NCI-H146 treated with DMSO at 0.1 percent for 48 hours (cell line): Measurements from ENCODE around the gene CSRP1.
A peak's percentile ranks its signal among the peaks of the same experiment; 100 is the strongest.
"Not testable (repeated sequence)": the region's sequence is repeated elsewhere in the genome, so short reads cannot be mapped to it uniquely, and the experiment has no call there.

Source experiments
- DNase-seq: peaks from one replicate; lab custom pipeline; 2025; ENCODE audit not compliant: unreplicated experiment; lab: John Stamatoyannopoulos, UW

The CSRP1 gene

DNA sequence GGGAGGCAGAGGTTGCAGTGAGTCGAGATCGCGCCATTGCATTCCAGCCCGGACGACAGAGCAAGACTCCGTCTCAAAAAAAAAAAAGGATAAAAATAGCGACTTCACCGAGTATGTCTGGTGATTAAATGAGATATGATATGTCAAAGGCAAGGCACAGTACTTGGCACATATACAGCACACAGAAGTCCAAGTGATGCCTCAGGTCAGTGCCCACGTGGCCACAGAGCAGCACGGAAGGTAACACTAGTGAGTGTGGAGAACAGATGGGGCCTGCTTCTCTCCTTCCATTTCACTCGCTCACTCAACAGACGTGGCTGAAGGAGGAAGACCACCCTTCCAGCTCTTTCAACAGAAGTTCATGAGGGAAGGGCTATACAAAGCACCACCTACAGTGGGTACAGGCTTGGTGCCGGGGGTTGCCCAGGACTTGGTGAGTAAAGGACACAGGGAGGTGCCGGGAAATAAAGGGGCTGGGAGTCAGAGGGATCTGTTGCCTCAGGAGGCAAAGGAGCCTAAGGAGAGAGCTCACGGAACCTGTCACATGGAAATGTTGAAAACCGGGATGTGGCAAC lies 8.9 kb downstream of the CSRP1 start:
- no peak for DNase-seq

DNA sequence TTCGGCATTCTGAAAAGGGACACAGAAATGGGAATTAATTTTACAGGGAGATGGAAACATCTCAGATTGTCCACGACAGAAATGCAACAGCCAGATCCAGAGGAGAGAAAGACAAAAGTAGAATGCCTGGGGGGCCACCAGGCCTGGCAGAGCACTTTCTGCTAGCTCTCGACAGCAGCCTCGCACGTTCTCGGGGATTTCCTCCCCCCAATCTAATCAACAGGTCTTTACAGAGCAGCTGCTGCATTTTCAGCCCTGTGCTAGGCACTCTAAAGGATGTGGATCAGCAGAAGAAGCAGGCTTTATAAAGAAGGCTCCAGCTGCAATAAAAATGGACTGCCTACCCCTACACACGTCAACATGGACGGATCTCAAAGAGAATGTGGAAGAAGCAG lies 10.6 kb downstream of the CSRP1 start:
- no peak for DNase-seq

DNA sequence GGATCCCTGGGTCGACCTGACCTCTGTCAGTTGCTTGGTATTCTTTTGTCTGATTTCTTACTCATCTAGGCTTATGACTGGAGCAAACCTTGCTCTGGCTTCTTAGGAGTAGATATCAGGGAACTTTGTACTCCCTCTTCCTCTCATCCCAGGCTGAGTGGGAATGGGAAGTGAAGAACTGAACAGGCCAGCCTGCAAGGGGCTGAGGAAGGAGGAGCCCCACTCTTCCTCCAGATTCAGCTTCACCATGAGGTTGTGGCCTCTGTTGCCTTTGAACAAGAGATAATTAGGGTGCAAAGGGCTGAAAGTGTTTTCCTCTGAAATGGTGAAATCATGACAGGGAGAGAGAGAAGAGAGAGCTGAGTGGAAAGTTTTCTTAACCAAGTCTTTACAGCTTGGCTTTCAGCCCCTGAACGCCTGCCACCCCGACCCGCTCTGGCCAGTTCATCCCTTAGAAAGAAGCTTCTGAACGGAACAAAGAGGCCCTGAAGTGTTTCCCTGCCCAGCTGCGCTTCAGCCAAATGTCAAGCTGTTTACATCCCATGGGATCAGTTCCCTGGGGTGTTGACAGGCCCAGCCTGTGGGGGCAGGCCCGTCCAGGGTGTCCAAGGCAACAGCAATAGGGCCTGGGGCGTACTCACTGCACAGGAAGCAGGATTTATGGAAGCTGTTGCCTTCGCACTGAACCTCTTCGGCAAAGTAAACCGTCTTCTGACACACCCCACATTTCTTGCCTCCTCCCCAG lies 11.2 kb downstream of the CSRP1 start:
- DNase-seq: peak; percentile 77

DNA sequence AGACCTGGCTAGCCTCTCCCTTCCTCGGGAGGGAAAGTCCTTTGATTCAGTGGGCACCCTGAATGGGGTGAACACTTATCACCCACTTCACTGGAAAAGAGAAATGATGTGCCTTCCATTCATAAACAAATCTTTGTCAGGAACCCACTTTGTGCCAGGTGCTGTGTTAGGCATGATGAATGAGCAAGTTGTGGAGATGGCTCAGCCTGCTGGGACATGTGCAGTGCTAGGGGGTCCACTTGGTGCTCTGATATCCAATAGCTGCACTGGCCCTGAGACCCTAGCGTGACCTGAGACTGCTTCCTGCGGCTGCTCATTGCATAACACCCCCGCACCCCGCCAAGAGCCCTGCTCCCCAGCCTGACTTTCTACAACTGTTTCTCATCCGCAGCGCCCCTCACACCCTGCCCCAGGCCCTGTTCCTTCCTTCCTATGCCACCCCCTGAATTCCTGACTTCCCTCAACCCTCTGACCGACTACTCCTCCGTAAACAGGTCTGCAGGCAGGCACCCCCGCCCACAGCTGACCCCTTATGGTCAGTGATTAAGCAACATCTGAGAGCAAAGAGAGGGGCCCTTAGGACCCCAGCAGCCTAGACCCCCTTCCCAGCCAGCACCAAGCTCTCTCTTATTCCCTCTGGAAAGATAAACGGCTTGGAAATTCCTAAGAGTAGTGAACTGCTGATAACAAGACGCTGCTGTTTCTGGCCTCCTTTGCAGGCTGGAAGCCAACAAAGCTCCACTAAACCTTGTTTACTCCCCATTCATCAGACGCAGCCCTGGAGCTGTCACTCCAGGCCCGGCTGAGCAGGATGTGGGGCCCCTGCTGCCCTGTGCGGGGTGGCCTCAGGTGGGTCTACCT lies 12.9 kb downstream of the CSRP1 start:
- no peak for DNase-seq

DNA sequence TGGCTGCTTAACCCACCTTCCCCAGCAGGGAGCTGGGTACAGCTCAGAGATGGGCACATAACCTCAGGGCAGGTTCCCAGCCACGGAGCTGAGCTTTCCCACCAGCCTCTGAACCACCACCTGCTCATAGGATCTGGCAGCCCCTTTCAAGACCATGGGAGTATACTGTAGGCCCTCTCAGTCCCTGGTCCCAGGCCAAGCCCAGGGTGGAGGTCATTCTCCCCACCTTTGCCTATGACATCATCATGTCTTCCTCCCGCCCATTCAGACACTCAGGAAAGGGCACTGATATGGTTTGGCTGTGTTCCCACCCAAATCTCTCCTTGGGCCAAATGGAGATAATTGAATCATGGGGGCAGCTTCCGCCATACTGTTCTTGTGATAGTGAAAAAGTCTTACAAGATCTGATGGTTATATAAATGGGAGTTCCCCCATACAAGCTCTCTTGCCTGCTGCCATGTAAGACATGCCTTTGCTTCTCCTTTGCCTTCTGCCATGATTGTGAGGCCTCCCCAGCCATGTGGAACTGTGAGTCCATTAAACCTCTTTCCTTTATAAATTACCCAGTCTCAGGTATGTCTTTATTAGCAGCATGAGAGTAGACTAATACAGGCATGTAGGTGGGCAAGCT lies 13.8 kb downstream of the CSRP1 start:
- not testable (repeated sequence) for DNase-seq

DNA sequence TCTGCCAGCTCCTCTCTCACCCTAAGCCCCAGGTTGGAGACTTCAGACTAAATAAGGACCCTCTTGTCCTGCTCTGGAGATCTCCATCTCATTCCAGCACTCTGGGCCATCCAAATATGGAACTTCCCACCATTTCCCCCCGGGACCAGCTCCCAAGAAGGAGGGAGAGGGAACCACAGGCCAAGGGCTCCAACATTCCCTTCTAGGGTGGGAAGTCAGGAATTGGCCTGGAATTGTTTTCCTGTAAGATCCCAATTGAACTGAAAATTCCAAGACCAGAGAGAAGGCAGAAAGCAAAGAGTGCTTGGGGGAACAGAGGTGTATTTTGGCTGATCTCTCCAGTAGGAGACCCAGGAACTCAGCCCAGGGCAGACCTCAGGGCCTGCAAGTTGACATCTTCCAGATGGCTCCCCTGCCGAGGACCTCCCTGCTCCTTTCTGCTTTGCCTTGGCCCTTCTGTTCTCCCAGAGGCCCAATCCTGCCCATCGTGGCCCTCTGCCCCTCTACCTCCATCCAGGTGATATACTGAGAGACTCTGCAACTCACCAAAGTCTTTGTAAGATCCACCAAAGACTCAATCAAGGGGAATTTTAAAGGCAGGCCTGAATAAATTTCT lies 14.9 kb downstream of the CSRP1 start:
- DNase-seq: no peak

DNA sequence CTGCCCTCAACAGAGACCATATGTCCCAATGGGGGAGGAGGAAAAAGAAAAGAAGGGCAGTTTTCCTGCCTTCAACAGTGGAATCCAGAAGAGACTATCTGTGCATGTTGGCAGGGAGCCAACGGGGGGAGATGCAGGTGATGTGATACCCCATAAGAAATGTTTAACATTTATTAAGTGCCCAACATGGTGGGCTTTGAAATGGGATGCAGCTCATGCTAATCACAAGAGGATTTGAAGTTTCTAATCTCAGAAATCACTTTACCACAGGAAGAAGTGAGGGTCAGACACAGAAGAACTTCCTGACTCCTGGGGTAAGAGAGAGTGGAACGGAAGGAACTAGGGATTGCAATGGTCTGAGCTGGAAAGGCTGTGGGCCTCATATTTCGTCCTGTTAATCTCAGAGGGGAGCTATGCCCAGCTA lies 16.2 kb downstream of the CSRP1 start:
- no peak for DNase-seq

DNA sequence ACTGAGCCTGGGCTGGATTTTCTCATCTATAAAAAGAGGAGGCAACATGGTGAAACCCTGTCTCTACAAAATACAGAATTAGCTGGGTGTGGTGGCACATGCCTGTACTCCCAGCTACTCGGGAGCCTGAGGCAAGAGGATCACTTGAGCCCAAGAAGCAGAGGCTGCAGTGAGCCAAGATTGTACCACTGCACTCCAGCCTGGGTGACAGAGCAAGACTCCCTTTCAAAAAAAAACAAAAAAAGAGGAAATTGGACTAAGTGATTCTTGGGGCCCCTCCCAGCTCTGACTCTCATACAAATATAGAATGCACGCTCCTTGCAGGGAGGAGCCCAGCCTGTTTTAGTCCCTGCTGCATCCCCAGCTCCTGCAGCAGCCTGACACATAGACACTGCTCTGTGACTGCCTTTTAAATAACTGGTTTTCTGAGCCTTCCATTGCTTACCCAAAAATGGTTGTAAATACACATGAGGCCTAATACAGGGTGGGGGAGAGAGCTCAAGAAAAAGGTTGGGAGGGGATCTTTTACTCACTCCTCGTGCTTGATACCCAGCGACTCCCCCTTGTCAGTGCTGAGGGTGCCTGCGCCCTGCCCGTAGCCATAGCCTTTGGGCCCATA lies 17.2 kb downstream of the CSRP1 start:
- DNase-seq: no peak

DNA sequence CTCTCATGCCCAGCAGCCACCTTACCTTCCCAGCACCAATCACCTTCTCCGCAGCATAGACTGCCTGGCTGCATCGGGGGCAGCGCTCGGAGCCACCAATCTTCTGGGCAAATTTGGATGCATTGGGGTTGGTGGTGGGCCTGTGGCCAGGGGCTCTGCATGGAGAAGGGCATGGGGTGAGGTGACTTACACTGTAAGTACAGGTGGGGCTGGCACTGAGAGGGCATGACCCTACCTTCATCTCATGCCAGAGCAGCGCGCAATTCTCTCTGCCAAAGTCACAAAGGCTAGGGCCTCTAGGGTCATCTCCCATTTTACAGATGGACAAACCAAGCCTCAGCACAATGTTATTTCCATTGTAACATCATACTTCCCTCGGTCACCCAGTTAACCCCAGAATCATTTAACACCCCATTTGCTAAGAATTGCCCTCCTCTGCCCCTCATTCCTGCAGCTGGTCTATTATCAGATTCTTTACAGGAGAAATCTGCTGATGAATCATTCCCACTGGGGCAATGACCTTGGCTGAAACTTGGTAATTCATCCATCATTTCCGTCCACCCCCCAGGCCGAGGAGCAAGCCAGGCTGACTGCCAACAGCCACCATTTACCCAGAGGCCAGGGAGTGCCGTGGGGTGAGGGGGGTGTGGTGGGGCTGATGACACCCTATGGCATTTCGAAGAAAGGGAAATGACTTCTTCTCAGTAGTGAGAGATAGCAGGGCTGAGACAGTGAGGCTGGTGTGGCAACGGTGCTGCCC lies 17.9 kb downstream of the CSRP1 start:
- no peak for DNase-seq

DNA sequence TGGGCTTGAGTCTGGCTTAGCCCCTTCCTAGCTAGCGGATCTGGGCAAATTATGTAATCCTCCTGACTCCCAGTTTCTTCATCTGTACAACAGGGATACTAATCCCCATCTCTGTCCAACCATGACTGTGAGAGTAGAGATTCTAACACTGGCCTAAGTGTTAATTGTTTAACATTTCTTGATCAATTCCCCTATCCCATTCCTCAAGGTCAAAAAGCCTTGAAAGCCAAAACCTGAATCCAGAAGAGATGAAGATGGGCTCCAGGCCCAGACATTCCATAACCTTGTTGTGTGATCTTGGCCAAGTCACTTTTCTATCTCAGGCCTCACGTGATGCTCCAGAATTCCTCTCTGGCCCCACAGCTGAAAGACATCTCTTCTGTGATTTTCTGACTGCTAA lies 19.2 kb downstream of the CSRP1 start:
- DNase-seq: no peak

DNA sequence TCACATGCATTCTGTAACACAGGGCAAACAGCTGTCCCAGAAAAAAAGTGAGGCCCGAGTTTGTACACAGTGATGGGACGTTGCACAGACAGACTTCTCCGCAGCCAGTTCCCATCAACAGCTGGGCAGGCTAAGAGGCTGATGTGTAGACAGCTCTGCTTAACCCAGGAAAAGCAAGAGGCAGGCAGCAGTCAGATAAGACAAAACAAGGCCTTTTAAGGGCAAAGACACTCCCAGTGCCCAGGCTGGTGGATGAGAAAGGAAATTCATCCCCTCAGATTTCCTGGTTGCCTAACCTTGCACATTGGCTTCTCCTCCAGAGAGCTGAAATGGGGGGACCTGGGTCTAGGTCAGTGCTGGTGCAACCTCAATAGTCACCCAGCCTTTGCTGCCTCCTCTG lies 20.7 kb downstream of the CSRP1 start:
- DNase-seq: no peak

DNA sequence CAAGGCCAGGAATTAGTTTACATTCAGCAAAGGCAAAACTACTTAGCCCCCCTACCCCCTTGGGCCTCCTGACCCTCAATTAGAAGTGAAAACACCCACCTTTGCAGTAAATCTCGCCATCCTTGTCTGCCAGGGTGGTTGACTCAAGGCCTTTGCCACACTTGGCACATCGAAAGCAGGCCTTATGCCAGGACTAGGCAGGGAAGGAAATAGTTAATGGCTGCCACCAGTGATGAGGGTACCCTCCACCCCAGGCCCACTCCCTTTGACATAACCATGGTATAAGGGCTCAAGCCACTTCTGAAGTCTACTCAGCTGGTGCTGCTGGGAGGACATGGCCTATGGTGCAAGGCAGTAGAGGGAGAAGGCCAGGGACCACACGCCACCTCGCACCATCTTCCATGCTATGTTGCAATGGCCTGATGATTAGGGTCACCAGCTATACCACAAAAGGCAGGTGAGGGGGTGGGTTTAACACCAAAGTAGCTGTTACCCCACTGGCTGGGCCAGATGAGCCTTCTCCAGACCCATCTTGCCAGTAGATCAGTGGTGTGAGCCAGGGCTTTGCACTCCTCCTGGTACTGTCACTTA lies 21.6 kb downstream of the CSRP1 start:
- no peak for DNase-seq

DNA sequence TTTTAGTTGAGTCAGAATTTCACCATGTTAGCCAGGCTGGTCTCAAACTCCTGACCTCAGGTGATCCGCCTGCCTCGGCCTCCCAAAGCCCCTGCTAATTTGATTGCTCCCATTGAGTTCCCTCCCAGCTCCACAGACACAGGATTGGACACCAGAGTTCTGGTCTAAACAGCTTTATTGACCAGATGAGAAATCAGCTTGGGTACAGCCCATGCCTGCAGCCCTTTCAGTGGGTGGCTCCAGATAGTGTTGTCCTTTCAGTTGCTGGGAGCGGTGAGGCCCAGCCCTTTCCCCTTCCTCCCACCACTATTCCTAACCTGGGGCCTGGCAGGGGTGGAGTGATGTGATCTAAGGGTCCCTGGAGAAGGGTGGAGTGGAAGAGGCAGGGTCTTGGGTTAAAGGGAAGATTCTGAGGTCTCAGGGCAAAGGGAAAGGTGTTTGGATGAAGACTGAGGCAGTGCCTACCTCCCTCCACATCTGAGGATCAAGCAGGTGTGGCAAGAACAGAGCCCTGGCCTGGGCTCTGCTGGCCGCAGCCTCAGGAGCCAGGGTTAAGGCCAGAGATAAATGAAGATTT lies 23.5 kb downstream of the CSRP1 start:
- DNase-seq: no peak

DNA sequence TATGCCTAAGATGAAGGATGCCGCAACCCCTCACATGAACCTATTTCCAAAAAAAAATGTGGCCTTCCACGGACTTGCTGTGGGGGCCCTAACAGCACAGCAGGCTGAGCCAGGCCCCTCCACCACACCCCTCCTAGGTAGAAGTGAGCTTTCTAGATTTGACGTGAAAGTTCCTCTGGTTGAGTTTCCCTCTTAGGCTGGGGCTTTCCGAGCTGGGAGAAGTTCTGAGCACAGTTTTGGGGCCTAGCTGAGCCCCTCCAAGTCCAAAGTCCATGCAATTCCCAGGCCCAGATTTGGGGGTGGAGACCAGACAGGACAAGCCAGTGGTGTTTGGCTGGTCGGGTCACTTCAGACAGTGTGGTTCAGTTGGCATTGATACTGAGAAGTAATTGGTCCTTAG lies 24.2 kb downstream of the CSRP1 start:
- DNase-seq: no peak

DNA sequence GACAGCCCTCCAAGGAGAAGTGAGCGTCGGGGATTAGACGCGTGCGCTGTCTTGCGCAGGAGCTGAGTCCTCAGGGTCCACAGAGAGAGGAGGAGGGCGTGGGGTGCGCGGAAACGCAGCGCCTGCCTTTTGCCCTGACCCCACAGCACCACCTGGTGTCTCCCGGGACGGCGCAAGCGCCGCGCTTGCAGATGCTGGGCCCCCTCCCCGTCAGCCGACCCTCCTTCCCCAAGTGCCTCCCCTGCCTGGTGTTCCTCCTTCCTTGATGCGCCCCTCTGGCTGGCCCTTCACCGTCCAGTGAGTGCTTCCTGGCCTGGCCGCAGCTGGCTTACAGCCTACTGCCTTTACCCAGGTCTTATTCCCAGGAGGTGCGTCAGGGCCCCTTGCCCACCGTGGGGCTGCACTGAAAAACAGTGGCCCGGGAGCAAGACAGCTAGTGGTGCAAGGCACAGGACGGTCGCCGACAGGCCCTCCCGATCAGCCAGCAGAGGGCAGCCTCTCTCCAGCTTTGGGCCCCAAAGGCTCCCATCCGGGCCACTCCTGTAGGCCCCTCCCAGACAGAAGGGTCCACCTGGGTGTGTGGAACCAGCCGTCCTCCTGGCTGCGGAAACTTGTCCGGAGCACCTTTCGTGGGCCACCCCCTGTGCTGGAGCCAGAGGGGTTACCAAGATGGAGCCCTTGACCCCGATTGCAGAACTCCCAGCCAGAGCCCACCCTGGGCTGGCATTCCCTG lies 25.0 kb downstream of the CSRP1 start:
- DNase-seq: peak; percentile 63

DNA sequence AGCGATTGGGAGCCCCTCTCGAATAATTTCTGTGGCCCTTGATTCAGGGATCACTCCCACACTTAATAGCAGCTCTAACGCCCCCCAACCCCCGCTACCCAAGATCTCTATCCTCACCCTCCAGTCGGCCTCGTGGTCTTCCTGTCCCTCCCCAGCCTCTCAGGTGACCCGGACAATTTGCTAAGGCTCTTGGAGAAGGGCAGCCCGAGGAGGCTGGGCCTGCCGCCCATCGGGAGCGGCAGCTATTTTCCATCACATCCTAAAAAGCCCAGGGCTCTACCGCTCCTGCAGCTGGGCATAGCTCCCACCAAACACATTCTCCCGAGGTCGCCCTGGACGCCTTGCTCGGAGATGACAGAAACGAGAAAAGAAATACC lies 25.9 kb downstream of the CSRP1 start:
- DNase-seq: peak; percentile 33

DNA sequence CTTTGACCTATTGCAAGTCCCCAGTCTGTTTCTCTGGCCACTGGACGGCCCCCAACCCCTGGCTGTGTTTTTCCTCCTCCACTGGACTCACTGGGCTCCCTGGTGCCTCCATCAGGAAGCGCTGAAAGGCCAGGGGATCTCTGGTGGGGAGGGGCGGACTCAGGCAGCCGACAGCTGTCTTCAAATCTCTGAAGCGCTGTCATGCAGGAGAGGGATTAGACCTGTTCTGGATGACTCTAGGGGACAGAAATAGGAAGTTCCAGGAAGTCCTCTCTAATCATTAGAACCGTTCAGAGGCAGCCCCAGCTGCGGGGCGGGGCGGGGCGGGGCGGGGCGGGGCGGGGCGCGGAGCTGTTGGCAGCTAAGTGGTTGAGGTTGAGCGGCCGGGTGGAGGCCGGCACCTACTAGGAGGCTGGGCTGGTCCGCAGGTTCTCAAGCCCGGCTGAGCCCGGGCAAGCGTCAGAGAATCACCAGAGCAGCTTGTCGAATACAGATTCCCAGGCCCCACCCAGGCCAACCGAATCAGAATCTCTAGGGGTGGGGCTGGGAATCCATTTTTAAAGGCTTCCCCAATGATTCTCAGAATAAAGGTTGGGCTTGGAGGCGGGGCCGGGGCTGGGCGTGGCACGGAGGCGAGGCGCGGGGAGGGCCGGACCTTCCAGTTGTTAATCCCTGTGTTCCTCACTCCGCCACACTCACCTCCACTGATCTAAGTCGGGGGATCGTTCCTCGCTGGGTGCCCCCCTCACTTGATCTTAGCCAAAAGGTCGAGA lies 26.5 kb downstream of the CSRP1 start:
- DNase-seq: peak; percentile 77

DNA sequence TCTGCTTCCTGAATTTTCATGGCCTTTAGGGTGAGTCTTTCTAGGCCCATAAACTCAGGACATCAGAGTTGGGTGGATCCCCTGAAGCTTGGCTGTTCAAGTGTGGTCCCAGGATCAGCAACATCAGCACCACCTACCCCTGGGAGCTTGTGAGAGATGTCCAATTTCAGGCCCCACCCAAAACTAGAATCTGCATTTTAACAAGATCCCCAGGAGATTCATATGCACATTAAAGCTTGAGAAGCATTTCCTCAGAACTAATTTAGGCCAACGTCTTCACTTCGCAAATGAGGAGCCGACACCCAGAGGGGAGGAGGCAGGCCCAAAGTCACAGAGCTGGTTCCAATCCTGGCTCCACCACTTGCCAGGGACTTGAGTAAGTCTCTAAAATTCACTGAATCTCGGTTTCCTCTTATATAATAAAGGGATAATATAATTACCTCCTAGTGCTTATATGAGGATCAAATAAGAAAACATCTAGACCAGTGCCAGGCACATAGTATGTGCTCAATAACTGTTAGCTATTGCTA lies 27.7 kb downstream of the CSRP1 start:
- no peak for DNase-seq
